HG02943 (cell line): ENCODE results near the gene HSD3B2.

ENCODE experiments used
- ATAC-seq: cut with Tn5 transposase; IDR thresholded peaks from one replicate; pipeline ENCODE4 v1.9.1; 2021; ENCODE audit warnings: mild to moderate bottlenecking, low read depth, moderate library complexity; ENCODE audit not compliant: unreplicated experiment

The HSD3B2 gene

GRCh38 chr1:119394085-119394484, 20.9 kb upstream of the HSD3B2 start:
- ATAC-seq, result no peak

- ATAC-seq, result no peak
These were observed 18.0 kb upstream of the HSD3B2 start for GRCh38 chr1:119396982-119397381.

- ATAC-seq, result no peak
These were observed 17.0 kb upstream of the HSD3B2 start for GRCh38 chr1:119397986-119398385.

- no peak for ATAC-seq
These were observed 10.2 kb upstream of the HSD3B2 start for GRCh38 chr1:119404736-119405135.

GRCh38 chr1:119409731-119410130, 5.2 kb upstream of the HSD3B2 start:
- no peak for ATAC-seq

- ATAC-seq, result no peak
These were observed 4.0 kb upstream of the HSD3B2 start for GRCh38 chr1:119410961-119411360.

GRCh38 chr1:119416006-119416640, 1.2 kb downstream of the HSD3B2 start:
- ATAC-seq, result no peak

GRCh38 chr1:119419109-119419508, 4.2 kb downstream of the HSD3B2 start:
- ATAC-seq, result no peak

- ATAC-seq, result no peak
These were observed 5.7 kb downstream of the HSD3B2 start for GRCh38 chr1:119420638-119421037.

GRCh38 chr1:119422631-119423030, 7.7 kb downstream of the HSD3B2 start:
- no peak for ATAC-seq

- no peak for ATAC-seq
These were observed 14.0 kb downstream of the HSD3B2 start for GRCh38 chr1:119428991-119429390.

GRCh38 chr1:119429687-119430086, 14.7 kb downstream of the HSD3B2 start:
- ATAC-seq, result no peak

- no peak for ATAC-seq
These were observed 15.5 kb downstream of the HSD3B2 start for GRCh38 chr1:119430486-119430885.

- no peak for ATAC-seq
These were observed 16.9 kb downstream of the HSD3B2 start for GRCh38 chr1:119431836-119432235.

- no peak for ATAC-seq
These were observed 20.1 kb downstream of the HSD3B2 start for GRCh38 chr1:119435052-119435451.

- ATAC-seq, result no peak
These were observed 23.8 kb downstream of the HSD3B2 start for GRCh38 chr1:119438761-119439160.

GRCh38 chr1:119440721-119441307, 25.9 kb downstream of the HSD3B2 start:
- ATAC-seq, result no peak

- no peak for ATAC-seq
These were observed 27.8 kb downstream of the HSD3B2 start for GRCh38 chr1:119442756-119443155.

GRCh38 chr1:119446321-119446720, 31.4 kb downstream of the HSD3B2 start:
- ATAC-seq, result no peak

GRCh38 chr1:119447344-119448126, 32.6 kb downstream of the HSD3B2 start:
- no peak for ATAC-seq

- no peak for ATAC-seq
These were observed 33.2 kb downstream of the HSD3B2 start for GRCh38 chr1:119448127-119448511.

- no peak for ATAC-seq
These were observed 35.0 kb downstream of the HSD3B2 start for GRCh38 chr1:119449971-119450370.
